GM19193 (cell line): ENCODE results near the gene LRRC8D.

Source experiments
- POLR2A ChIP-seq: IDR thresholded peaks from 4 replicates; pipeline ENCODE4 v1.6.1; 2011; ENCODE audit not compliant: insufficient read depth, insufficient read length; ENCODE audit errors: extremely low read depth

Gene LRRC8D

GRCh38 chr1:89901957-89902669, 81.3 kb downstream of the LRRC8D start:
- TF ChIP-seq POLR2A = no peak

DNA sequence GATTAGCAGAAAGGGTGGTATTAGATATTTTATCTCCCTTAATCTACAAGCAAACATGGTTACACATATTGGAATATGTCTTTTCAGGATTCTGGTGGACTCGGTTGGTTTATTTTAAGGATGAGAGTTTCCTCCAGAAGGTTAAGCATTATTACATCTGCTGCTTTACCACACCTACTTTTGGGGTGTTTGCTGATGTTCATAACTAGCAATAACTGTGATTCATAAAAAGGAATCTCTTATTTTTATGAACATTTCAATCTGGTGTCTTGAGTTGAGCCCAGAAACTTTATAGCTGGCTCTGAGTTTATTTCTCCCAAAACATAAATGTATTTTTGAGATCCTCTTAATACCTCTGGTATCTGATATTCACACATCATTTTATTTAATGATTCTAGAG, 82.7 kb downstream of the LRRC8D start:
- TF ChIP-seq POLR2A = no peak

DNA sequence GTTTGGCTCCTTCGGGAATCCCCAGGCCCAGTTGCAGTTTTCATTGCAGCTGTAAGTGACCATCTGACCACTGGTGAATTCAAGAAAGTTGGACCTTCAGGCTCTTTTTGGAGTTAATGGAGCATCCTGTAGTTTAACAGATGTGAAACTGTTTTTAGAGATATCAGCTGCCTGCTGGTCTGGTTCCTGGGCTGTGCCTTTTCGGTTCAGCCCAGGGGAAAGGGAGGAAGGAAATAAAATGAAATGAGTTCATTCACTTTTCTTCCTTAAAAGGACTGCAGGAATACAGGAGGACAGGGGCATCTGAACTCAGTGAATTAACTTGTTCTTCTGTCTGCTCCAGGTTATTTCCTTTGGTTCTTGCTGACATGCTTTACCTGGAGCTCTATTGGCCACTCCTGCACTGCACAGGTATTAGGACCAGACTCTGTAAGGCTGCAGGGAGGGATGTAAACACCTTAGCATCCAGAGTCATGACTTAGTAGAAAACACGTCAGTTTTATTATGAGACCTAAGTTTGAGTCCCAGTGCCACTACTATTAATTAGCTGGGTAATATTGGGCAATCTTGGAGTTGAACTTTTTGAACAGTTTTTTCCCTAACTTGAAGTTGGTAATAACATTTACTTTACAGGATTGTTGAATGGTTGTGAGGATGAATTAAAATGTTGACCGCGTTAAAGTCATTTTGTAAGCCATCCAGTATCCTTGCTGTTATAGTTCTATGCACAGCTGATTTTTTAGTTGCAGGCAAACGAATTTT, 83.6 kb downstream of the LRRC8D start:
- TF ChIP-seq POLR2A = no peak

- no peak for TF ChIP-seq POLR2A
Measured at GRCh38 chr1:89905395-89906058, 84.7 kb downstream of the LRRC8D start.

DNA sequence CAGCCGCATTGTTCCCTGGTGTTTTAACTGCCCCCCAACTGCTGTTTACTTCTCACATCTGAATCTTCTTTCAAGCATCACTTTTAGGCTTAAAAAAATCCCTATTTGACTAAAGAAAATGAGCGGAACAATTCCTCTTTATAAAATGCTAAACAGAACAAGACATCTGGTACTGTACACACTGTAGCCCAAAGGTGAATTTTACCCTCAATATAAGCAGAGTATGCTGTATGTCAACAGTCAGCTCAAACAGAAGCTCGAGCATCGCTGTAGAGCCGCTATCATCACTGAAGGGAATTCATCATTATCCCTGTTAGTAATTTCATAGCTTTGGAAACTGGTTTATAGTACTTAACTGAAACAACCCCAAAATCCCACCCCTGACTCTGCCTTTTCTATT, 85.3 kb downstream of the LRRC8D start:
- TF ChIP-seq POLR2A = no peak

GRCh38 chr1:89907727-89908212, 86.9 kb downstream of the LRRC8D start:
- no peak for TF ChIP-seq POLR2A

GRCh38 chr1:89908273-89908671, 87.4 kb downstream of the LRRC8D start:
- no peak for TF ChIP-seq POLR2A

DNA sequence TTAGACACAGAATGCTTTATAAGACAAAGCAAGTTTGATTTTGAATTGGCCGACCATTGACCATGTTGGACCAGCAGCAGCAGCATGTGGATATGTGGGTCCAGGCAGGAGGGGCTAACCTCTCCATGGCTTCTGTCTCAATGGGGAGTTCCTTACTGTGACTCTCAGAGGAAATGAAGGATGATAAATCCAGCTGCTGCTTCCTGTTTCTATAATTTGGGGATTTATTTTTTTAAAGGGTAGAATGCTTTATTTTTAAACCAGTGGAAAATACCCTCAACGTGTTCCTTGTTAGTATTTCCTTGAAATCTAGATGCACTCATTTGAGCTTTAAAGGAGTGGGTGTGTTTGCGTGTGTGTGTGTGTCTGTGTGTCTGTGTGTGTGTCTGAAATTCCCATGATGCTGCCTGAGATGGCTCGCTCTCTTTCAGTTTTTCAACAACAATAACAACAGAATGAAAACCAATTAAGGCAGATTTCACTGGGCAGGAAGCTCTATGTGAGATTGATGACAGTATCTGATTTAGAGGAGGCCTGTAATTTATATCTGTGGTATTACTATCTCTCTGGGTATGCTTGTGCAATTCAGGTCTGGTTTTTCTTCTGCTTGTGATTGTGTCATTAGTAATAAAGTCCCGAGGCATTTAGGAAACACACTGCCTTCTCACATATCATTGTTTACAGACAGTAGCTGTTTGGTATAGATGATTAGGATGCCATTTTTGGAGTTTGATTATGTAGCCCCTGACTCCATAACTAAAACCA, 88.0 kb downstream of the LRRC8D start:
- TF ChIP-seq POLR2A = no peak

GRCh38 chr1:89910268-89910667, 89.4 kb downstream of the LRRC8D start:
- TF ChIP-seq POLR2A = no peak

- no peak for TF ChIP-seq POLR2A
Measured at GRCh38 chr1:89910780-89911179, 89.9 kb downstream of the LRRC8D start.

GRCh38 chr1:89911191-89911991, 90.6 kb downstream of the LRRC8D start:
- TF ChIP-seq POLR2A = no peak

DNA sequence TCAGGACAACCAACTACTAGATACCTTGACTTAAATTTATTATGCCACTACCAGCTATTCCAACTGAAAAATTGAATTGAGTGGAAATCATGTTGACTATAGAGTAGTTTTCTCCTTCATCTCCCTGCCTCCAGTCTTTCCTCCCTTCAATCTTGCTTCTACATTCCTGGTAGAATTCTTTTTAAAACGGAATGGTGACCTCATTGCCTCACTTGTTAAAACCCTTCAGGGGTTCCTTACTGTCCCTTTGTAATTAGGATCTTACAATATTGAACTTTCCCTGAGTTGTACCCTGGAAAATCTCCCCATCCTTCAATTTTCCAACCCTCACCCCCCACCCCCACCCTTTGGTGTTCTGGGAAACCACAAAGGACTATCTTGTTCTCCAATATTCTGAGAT, 91.2 kb downstream of the LRRC8D start:
- no peak for TF ChIP-seq POLR2A

GRCh38 chr1:89913353-89914095, 92.7 kb downstream of the LRRC8D start:
- no peak for TF ChIP-seq POLR2A
